HG03108 (cell line): ENCODE results near the gene RMI1.
"Not testable (repeated sequence)": the region's sequence is repeated elsewhere in the genome, so short reads cannot be mapped to it uniquely, and the experiment has no call there.

Experiments used
- ATAC-seq: cut with Tn5 transposase; IDR thresholded peaks from one replicate; pipeline ENCODE4 v1.9.1; 2021; ENCODE audit warnings: moderate library complexity; ENCODE audit not compliant: unreplicated experiment

RMI1 gene

DNA sequence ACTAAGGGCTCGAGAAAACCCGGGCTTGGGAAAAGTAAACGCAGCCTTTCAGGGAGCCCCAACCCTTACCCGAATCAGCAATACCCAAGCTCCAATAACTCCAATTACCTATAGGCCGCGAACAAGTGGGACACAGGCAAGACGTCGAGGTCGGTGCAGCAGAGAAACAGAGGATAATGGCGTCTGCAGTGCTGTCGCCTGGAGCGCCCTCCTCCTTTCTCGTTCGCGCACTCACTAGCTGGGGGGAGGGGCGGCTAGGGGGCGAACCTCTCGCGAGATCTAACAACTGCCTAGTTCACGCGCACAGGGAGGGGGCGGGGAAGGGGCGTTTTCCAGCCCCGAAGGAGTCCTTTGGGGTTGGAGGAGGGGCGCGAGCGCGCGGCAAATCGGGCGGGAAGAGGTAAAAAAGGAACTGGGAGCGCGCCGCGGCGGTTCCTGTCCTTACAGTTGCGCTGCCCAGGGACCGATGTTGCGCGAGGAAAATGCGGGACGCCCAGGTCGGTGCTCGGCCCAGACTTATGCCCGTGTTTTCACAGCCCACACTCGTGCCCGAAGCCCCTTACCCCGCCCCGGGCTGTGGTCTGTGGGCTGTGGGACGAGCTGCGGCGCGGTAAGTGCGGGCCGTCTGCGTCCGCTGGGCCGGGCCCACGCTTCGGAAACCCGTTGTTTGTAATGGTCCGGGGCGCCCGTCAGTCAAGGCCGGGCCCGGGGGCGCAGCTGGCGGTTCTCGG, at the start of gene RMI1:
TSS of gene RMI1 (plus strand) at position 411 of the 731 bp plus-strand sequence. CDS start 20,182 bp downstream, outside the sequence.
- peak; percentile 53 for ATAC-seq

DNA sequence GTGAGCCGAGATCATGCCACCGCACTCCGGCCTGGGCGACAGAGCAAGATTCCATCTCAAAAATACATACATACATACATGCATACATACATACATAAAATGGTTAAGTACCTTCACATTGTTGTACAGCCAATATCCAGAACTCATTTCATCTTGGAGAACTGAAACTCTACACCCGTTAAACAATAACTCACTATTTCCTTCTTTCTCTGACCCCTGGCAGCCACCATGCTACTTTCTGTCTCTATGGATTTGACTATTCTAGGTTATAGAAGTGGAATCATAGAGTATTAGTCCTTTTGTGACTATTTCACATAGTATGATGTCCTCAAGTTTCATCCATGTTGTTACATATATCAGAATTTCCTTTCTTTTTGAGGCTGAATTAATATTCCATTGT, 49.7 kb upstream of the RMI1 start:
- no peak for ATAC-seq

- ATAC-seq, result no peak
These were observed 48.6 kb upstream of the RMI1 start for GRCh38 chr9:83932011-83932410.

DNA sequence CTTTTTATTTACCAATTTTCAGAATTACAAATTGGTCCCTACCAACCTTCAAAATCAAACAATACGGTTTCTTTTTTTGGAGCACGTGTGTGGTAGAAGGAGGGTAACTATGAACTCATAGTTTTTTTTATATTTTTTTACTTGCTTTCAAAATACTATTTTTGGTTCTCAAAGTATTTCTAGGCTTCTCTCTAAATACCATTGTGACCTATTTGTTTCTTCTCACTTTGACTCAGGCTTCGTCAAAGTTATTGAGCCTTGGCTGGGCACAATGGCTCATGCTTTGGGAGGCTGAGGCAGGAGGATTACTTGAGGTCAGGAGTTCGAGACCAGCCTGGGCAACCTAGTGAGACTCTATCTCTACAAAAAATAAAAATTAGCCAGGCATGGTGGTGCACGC, 47.8 kb upstream of the RMI1 start:
- no peak for ATAC-seq

DNA sequence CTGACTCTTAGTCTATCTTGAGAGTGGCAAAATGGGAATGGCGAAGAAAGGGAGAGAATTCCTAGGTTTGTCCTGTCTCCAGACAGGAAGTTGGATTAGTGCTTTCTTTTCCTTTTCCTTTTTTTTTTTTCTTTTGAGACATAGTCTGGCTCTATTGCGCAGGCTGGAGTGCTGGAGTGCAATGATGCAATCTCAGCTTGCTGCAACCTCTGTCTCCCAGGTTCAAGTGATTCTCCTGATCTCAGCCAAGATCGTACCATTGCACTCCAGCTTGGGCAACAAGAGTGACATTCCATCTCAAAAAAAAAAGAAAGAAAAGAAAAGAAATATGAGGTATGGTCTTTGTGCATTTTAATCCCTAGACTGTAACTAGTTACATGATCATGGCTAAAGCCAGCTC, 46.8 kb upstream of the RMI1 start:
- ATAC-seq, result no peak

GRCh38 chr9:83934569-83935275, 45.9 kb upstream of the RMI1 start:
- ATAC-seq, result no peak

DNA sequence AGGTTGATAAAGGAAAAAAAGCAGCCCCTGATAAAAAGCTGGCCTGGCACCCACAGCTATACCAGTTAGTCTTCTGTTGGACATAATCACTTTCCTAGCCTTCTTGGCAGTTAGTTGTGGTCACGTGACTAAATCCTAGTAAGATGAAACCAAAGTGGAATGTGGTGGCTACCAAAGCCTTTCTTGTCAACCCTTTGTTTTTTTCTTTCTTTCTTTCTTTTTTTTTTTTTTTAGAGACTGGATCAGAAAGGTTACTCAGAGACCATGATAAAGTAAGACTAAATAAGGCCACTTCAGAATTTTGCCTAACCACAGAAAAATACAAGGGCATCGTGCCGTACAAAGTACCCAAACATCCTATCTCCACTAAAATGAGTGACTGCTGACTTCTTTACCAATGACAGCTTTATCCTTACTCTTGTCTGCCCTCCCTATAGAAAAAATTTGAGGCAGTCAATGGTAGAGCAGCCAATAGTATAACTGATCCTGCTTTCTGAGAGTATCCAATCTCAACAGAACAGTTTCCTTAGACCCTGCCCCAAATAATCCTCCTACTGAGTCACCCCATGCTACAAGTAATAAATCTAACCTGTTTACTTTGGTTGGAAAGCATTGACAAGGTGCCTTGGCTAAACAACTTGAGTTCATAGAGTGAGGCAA, 45.2 kb upstream of the RMI1 start:
- ATAC-seq, result no peak

DNA sequence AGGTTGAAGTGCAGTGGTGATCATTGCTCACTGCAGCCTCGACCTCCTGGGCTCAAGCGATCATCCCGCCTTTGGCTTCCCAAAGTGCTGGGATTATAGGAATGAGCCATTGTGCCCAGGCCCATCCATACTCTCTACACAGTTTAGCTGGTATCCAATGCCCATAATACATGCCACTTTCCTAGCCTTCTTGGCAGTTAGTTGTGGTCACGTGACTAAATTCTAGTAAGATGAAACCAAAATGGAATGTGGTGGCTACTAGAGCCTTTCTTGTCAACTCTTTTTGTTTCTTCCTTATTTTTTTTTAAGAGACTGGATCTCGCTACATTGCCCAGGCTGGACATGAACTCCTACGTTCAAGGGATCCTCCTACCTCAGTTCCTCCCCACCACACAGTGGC, 44.1 kb upstream of the RMI1 start:
- no peak for ATAC-seq

GRCh38 chr9:83937861-83938455, 42.6 kb upstream of the RMI1 start:
- peak; percentile 63 for ATAC-seq

GRCh38 chr9:83940590-83941303, 39.9 kb upstream of the RMI1 start:
- ATAC-seq, result no peak

- ATAC-seq, result not testable (repeated sequence)
These were observed 32.5 kb upstream of the RMI1 start for GRCh38 chr9:83948096-83948495.

GRCh38 chr9:83956086-83956435, 24.5 kb upstream of the RMI1 start:
- peak; percentile 53 for ATAC-seq

DNA sequence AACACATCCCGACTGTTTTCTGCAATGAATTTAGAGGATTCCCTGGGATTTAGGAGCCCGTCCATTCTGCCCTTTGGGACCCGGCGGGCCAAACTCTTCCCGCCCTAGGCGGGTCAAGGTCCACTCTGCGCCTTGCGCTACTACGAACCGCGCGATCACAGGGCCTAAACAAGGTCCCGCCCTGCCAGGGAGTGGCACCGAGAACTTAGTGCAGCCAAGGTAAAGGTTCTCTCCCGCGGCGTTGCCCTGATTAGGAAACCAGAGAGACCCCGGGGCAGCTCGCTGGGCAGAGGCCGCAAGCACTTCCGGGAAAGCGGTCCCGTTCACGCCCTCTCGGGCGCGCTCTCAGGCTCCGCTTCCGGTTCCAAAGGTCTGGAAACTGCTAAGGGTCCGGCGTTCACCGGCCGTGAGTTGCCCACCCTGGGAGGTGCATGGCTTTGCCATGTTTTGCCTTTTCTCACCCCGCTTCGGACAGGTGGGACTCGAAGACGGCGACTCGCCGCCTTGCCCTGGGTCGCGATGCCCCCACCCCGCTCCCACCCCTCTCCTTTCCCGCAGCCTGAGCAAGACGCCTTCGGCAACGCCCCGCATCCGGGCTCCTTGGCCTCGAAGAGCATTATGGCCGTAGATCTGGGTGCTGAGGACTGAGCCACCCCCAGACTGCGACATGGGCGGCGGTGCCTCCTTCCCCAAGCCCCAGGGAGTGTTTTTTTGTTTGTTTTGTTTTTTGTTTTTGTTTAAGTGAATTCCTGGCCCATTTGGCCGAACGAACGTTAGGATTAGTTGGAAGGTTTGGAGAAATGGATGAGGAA, 24.0 kb upstream of the RMI1 start:
- ATAC-seq, result peak; percentile 76

DNA sequence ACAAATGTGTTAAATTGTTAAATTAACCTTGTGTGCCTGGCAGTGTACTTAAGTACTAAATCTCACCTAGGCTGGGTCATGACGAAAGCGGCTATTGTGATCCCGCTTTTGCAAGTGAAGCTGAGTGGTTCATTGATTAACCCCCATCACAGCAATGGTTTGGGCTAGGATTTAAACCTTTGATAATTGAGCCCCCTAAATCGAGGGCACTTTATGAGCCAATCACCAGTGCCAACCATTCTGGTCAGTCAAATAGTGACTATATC, 23.4 kb upstream of the RMI1 start:
- no peak for ATAC-seq

DNA sequence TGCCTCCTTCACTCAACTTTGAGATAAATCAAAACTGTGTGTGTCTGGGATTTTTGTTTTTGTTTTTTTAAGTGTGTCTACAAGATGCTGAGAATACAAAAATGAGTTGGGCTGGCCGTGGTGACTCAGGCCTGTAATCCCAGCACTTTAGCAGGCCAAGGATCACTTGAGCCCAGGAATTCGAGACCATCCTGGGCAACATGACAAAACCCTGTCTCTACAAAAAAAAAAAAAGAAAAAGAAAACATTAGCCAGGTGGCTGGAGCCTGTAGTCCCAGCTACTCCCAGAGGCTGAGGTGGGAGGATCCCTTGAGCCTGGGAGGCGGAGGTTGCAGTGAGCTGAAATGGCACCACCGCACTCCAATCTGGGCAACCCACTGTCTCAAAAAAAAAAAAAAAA, 21.5 kb upstream of the RMI1 start:
- ATAC-seq, result no peak

- ATAC-seq, result no peak
These were observed 19.6 kb upstream of the RMI1 start for GRCh38 chr9:83960991-83961390.

- no peak for ATAC-seq
These were observed 18.4 kb upstream of the RMI1 start for GRCh38 chr9:83962165-83962564.

- ATAC-seq, result no peak
These were observed 15.6 kb upstream of the RMI1 start for GRCh38 chr9:83964973-83965349.

- no peak for ATAC-seq
These were observed 15.0 kb upstream of the RMI1 start for GRCh38 chr9:83965350-83966208.

- no peak for ATAC-seq
These were observed 14.4 kb upstream of the RMI1 start for GRCh38 chr9:83966209-83966582.
